Nucleus accumbens (tissue), 56 donors: ENCODE data around the gene SERINC2.

ENCODE experiments used
- DNase-seq, 56 donors: peaks; one replicate each; lab custom pipeline; 2025; lab: John Stamatoyannopoulos, UW

The SERINC2 gene

GRCh38 chr1:31412732-31413404 lies at the start of gene SERINC2:
SERINC2 (plus strand) TSS chr1:31413213; CDS start chr1:31413266, 53 bp downstream.
- peak in 1 of 56 donors; percentile 37 for DNase-seq

- no peak for DNase-seq
Measured at GRCh38 chr1:31364561-31365250, 48.3 kb upstream of the SERINC2 start.

GRCh38 chr1:31366796-31367195 lies 46.2 kb upstream of the SERINC2 start:
- no peak for DNase-seq

- no peak for DNase-seq
Measured at GRCh38 chr1:31368611-31369107, 44.4 kb upstream of the SERINC2 start.

GRCh38 chr1:31370021-31370420 lies 43.0 kb upstream of the SERINC2 start:
- no peak for DNase-seq

- DNase-seq: no peak
Measured at GRCh38 chr1:31370565-31370964, 42.4 kb upstream of the SERINC2 start.

- peak in 4 of 56 donors; percentile 4 to 16 (median 10) for DNase-seq
Measured at GRCh38 chr1:31371121-31371959, 41.7 kb upstream of the SERINC2 start.

GRCh38 chr1:31372051-31372450 lies 41.0 kb upstream of the SERINC2 start:
- peak in 1 of 56 donors; percentile 14 for DNase-seq

GRCh38 chr1:31372751-31373055 lies 40.3 kb upstream of the SERINC2 start:
- DNase-seq: peak in 6 of 56 donors; percentile 47 to 75 (median 64)

- DNase-seq: peak in 52 of 56 donors; percentile 23 to 85 (median 68)
Measured at GRCh38 chr1:31373056-31373896, 39.7 kb upstream of the SERINC2 start, which contains the start of gene FABP3. FABP3 (minus strand) TSS chr1:31373076; CDS start chr1:31373014, 62 bp downstream.

- peak in 2 of 56 donors; percentile 55 to 56 for DNase-seq
Measured at GRCh38 chr1:31373897-31374486, 39.0 kb upstream of the SERINC2 start.

GRCh38 chr1:31374511-31375196 lies 38.4 kb upstream of the SERINC2 start:
- DNase-seq: peak in 4 of 56 donors; percentile 11 to 45 (median 22)

- peak in 55 of 56 donors; percentile 8 to 94 (median 78) for DNase-seq
Measured at GRCh38 chr1:31376375-31377134, 36.5 kb upstream of the SERINC2 start.

GRCh38 chr1:31377364-31377863 lies 35.6 kb upstream of the SERINC2 start:
- DNase-seq: no peak

- no peak for DNase-seq
Measured at GRCh38 chr1:31378001-31378400, 35.0 kb upstream of the SERINC2 start.

GRCh38 chr1:31380181-31380580 lies 32.8 kb upstream of the SERINC2 start:
- peak in 28 of 56 donors; percentile 7 to 62 (median 36) for DNase-seq

GRCh38 chr1:31381394-31382294 lies 31.4 kb upstream of the SERINC2 start:
- no peak for DNase-seq
